ENCODE results near the gene CFAP107.

Gene CFAP107

DNA sequence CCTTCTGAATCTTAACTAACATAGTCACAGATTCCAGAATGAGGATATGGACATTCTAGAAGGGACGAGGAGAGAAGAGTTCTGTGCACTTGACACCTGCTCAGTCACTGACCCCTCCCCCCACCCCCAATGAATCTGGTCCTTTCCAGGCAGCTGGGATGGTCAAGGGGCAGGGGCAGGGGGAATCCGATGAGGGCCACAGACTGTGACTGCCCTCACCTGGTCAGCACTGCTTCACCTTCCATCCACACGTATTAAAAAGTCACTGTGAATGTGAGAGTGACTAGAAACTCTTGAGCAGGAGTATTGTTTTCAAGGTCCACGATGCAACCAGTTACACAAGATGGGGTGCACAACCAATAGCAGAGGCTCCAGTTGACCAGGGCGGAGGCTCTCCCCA is 18.0 kb downstream of the CFAP107 start:
- Histone ChIP-seq H3K4me3 (replicated peaks; ENCODE audit: insufficient read depth, low read length) (no peak overlapping the region), H3K27me3 (ENCODE audit: insufficient read depth, poor library complexity, severe bottlenecking) (no peaks in the 10 kb centered on the region), H3K27ac (replicated peaks) (no peak overlapping the region)
- TF ChIP-seq SPI1 (IDR thresholded peaks at IDR 0.05; ENCODE audit: borderline replicate concordance, low read depth): no peak
- TF ChIP-seq REST (IDR thresholded peaks at IDR 0.05; ENCODE audit: insufficient replicate concordance, low read depth): no peak
- no peak for DNase-seq (ENCODE audit: low read depth in 1 of 2, low spot score in 1 of 2)

DNA sequence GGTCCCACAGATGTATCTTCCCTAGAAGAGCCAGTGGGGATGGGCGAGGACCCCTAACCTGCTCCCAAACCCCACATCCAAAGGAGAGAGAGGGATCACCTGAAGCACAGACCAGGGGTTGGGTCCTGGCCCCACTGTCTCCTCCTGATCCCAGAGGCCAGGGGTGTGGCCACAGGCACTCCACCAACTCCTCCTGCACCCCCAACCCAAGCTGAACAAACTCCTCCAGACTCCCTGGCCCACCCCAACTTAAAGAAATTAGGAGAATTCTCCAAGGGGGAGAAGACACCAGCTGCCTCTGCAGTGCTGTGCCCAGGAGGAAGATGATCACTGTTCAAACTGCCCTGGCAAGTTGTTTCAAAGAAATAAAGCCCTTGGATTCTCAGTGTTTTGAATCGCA is 23.0 kb downstream of the CFAP107 start:
- Histone ChIP-seq H3K27ac (replicated peaks) (no peak overlapping the region), H3K27me3 (ENCODE audit: insufficient read depth, poor library complexity, severe bottlenecking) (no peaks in the 10 kb centered on the region), H3K4me3 (replicated peaks; ENCODE audit: insufficient read depth, low read length) (no peak overlapping the region)
- DNase-seq (ENCODE audit: low read depth in 1 of 2, low spot score in 1 of 2): no peak
- TF ChIP-seq, protein P1, sequence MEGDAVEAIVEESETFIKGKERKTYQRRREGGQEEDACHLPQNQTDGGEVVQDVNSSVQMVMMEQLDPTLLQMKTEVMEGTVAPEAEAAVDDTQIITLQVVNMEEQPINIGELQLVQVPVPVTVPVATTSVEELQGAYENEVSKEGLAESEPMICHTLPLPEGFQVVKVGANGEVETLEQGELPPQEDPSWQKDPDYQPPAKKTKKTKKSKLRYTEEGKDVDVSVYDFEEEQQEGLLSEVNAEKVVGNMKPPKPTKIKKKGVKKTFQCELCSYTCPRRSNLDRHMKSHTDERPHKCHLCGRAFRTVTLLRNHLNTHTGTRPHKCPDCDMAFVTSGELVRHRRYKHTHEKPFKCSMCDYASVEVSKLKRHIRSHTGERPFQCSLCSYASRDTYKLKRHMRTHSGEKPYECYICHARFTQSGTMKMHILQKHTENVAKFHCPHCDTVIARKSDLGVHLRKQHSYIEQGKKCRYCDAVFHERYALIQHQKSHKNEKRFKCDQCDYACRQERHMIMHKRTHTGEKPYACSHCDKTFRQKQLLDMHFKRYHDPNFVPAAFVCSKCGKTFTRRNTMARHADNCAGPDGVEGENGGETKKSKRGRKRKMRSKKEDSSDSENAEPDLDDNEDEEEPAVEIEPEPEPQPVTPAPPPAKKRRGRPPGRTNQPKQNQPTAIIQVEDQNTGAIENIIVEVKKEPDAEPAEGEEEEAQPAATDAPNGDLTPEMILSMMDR (IDR thresholded peaks at IDR 0.05; ENCODE audit: insufficient read depth, low read length): no peak
- no peak for TF ChIP-seq SPI1 (IDR thresholded peaks at IDR 0.05; ENCODE audit: borderline replicate concordance, low read depth)

DNA sequence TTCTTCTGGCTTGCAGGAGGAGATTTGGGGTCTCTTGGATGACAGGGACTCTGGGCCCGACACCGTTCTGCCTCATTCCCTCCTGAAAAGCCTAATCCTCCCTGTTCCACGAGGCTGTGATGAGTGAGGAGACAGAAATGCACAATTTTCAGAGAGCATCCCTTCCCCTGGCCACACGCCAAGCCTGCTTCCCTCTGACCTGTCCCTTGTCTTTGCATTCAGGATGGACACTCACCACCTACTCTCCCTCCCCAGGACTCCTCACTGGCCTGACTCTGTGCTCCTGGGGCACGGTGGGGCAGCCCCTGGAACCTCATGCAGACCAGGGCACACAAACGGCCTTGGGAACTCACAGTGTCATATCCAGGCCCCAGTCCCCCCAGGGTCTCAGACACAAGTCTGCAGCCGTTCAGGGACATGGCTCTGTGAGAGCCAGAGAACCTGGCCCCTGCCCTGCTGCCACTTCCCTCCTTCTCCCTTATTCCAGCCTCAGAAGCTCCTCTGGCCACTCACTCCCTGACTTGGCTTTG is 24.0 kb downstream of the CFAP107 start:
- no peak for TF ChIP-seq GABPA (IDR thresholded peaks at IDR 0.05; ENCODE audit: low read depth)
- no peak for TF ChIP-seq REST (IDR thresholded peaks at IDR 0.05; ENCODE audit: insufficient replicate concordance, low read depth)
- TF ChIP-seq, protein P1 (IDR thresholded peaks at IDR 0.05; ENCODE audit: insufficient read depth, low read length): no peak
- no peak for TF ChIP-seq POLR2AphosphoS5 (IDR thresholded peaks at IDR 0.05; ENCODE audit: low read depth)
- no peak for TF ChIP-seq SPI1 (IDR thresholded peaks at IDR 0.05; ENCODE audit: borderline replicate concordance, low read depth)
- Histone ChIP-seq H3K27me3 (ENCODE audit: insufficient read depth, poor library complexity, severe bottlenecking) (no peaks in the 10 kb centered on the region), H3K4me3 (replicated peaks; ENCODE audit: insufficient read depth, low read length) (no peak overlapping the region), H3K27ac (replicated peaks) (no peak overlapping the region)
- DNase-seq (ENCODE audit: low read depth in 1 of 2, low spot score in 1 of 2): no peak

DNA sequence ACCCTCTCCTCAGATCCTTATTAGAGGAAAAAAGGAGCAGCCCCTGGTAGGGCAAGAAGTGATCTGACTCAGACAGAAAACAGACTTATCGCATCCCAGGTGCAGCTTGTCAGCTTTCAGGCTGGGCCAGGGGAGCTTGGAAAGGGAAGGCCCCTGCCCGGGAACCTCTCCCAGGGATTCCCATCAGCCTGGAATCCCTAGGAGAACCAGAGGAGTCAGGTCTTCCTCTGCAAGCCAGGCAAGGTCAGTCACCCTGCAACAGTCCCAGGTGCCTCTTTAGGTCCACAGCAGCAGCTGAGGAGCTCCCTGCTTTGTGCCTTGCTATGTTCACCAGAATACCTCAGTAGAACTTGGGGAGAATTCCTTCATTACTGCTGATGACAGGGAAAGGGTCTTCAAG is 24.6 kb downstream of the CFAP107 start:
- TF ChIP-seq, protein P1 (IDR thresholded peaks at IDR 0.05; ENCODE audit: insufficient read depth, low read length): no peak
- no peak for TF ChIP-seq GABPA (IDR thresholded peaks at IDR 0.05; ENCODE audit: low read depth)
- TF ChIP-seq REST (IDR thresholded peaks at IDR 0.05; ENCODE audit: insufficient replicate concordance, low read depth): no peak
- TF ChIP-seq SPI1 (IDR thresholded peaks at IDR 0.05; ENCODE audit: borderline replicate concordance, low read depth): no peak
- no peak for TF ChIP-seq POLR2AphosphoS5 (IDR thresholded peaks at IDR 0.05; ENCODE audit: low read depth)
- DNase-seq (ENCODE audit: low read depth in 1 of 2, low spot score in 1 of 2): no peak
- Histone ChIP-seq H3K27ac (replicated peaks) (no peak overlapping the region), H3K27me3 (ENCODE audit: insufficient read depth, poor library complexity, severe bottlenecking) (no peaks in the 10 kb centered on the region), H3K4me3 (replicated peaks; ENCODE audit: insufficient read depth, low read length) (no peak overlapping the region)
